PFSK-1 (cell line): ENCODE results near the gene RFX2.

Experiments
- FOXP2 ChIP-seq: optimal IDR thresholded peaks from 2 replicates; pipeline ENCODE3; 2011; ENCODE audit warnings: borderline replicate concordance, control low read depth, inconsistent platforms; ENCODE audit not compliant: insufficient read depth; ENCODE audit errors: extremely low read length, extremely low read depth
- POLR2AphosphoS5 ChIP-seq: IDR thresholded peaks from 2 replicates; pipeline ENCODE4 v1.6.1; 2012; ENCODE audit warnings: low read depth, mild to moderate bottlenecking, control low read depth, low read length, moderate library complexity
- REST ChIP-seq, 2 experiments: IDR thresholded peaks; 2 replicates each; pipeline versions ENCODE4 v1.6.1 to v1.8.0; 2011 to 2012; ENCODE audit warnings: low read depth in 2 of 2, low read length in 2 of 2, control low read depth in 1 of 2, inconsistent platforms in 1 of 2, mild to moderate bottlenecking in 1 of 2, moderate library complexity in 1 of 2; ENCODE audit not compliant: insufficient read depth in 1 of 2
- SIN3A ChIP-seq: IDR thresholded peaks from 2 replicates; pipeline ENCODE4 v1.6.1; 2012; ENCODE audit warnings: mild to moderate bottlenecking, low read length, moderate library complexity, borderline replicate concordance; ENCODE audit not compliant: insufficient read depth
- TAF1 ChIP-seq: IDR thresholded peaks from 2 replicates; pipeline ENCODE4 v1.6.1; 2012; ENCODE audit warnings: low read length, control low read depth, borderline replicate concordance; ENCODE audit not compliant: insufficient read depth

RFX2 gene

DNA sequence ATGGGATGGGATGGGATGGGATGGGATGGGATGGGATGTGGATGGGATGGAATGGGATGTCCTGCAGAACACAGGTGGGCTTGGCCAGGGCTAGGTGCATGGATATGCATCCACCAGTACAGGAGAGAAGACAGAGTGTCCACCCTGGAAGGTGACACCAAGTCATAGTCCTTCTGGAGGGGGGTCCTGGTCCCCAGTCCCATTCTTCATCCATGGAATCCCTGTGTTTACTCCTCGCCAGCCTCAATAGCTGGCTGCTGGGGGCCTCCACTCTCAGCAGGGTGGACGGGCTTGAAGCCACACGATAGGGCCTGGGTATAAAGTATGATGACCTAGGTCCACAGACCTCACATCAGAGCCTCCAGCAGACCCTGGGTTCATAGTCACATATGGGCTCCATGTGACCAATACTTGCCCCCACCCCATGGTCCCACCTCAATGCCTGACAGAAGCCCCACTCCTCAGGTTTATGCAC lies 40.1 kb downstream of the RFX2 start:
- TF ChIP-seq REST (IDR thresholded peaks at IDR 0.05; ENCODE audit: insufficient read depth in 1 of 2, low read depth in 2 of 2, low read length in 2 of 2) (no peak), FOXP2 (no peak), SIN3A (no peak)

DNA sequence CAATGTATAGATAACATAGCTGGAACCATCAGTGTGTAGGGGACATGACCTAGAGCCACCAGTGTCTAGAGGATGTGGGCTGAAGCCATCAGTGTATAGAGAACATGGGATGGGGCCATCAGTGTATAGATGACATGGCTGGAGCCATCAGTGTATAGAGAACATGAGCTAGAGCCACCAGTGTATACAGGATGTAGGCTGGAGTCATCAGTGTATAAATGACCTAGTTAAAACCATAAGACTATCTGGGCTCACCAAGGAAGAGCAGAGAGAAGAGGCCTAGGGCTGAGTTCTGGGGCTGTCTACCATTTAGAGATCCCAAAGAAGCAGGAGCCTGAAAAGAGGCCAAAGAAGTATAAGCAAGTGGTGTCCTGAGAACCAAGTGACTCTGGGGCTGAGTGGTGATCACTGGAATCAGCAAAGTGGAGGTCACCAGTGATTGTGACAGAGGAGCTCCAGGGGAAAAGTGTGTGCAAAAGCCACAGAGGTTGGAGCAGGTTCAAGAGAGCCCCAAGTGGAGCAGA lies 41.0 kb downstream of the RFX2 start:
- no peak for TF ChIP-seq FOXP2
- TF ChIP-seq REST (IDR thresholded peaks at IDR 0.05; ENCODE audit: insufficient read depth in 1 of 2, low read depth in 2 of 2, low read length in 2 of 2) = no peak

- TF ChIP-seq POLR2AphosphoS5 (no peak), REST (IDR thresholded peaks at IDR 0.05; ENCODE audit: insufficient read depth in 1 of 2, low read depth in 2 of 2, low read length in 2 of 2) (no peak), FOXP2 (no peak), SIN3A (no peak), TAF1 (no peak)
Measured at GRCh38 chr19:6068711-6069110, 41.6 kb downstream of the RFX2 start.

GRCh38 chr19:6067975-6068374 lies 42.3 kb downstream of the RFX2 start:
- TF ChIP-seq TAF1 (no peak), FOXP2 (no peak)

GRCh38 chr19:6066661-6067646 lies 43.3 kb downstream of the RFX2 start:
- TF ChIP-seq REST (IDR thresholded peaks at IDR 0.05; ENCODE audit: insufficient read depth in 1 of 2, low read depth in 2 of 2, low read length in 2 of 2) (no peak), SIN3A (no peak), TAF1 (no peak), POLR2AphosphoS5 (no peak), FOXP2 (no peak)
